Measurements from ENCODE around the gene SSU72.

GRCh38 chr1:1540090-1540817, 34.4 kb downstream of the SSU72 start, which contains the start of gene TMEM240:
- no peak for TF ChIP-seq CTCF (IDR thresholded peaks at IDR 0.05; ENCODE audit: insufficient read depth, low read length, poor library complexity, severe bottlenecking)
- TF ChIP-seq EZH2phosphoT487 (conservative IDR thresholded peaks at IDR 0.05; ENCODE audit: low read length): no peak
